ENCODE results near the gene STXBP5.

DNA sequence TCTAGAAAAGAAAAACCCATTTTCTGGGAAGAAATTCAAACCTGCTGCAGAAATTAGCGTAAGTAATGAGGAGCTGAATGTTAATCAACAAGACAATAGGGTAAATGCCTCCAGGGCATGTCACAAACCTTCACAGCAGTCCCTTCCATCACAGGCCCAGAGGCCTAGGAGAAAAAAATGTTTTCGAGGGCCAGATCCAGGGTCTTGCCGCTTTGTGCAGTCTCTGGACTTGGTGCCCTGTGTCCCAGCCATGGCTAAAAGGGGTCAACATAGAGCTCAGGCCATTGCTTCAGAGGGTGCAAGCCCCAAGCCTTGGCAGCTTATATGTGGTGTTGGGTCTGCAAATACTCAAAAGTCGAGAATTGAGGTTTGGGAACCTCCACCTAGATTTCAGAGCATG lies 99.8 kb downstream of the STXBP5 start:
- TF ChIP-seq, protein P1, sequence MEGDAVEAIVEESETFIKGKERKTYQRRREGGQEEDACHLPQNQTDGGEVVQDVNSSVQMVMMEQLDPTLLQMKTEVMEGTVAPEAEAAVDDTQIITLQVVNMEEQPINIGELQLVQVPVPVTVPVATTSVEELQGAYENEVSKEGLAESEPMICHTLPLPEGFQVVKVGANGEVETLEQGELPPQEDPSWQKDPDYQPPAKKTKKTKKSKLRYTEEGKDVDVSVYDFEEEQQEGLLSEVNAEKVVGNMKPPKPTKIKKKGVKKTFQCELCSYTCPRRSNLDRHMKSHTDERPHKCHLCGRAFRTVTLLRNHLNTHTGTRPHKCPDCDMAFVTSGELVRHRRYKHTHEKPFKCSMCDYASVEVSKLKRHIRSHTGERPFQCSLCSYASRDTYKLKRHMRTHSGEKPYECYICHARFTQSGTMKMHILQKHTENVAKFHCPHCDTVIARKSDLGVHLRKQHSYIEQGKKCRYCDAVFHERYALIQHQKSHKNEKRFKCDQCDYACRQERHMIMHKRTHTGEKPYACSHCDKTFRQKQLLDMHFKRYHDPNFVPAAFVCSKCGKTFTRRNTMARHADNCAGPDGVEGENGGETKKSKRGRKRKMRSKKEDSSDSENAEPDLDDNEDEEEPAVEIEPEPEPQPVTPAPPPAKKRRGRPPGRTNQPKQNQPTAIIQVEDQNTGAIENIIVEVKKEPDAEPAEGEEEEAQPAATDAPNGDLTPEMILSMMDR (IDR thresholded peaks at IDR 0.05) = no peak
- TF ChIP-seq POLR2A (IDR thresholded peaks at IDR 0.05) (no peak), EP300 (IDR thresholded peaks at IDR 0.05) (no peak)
